Measurements from ENCODE around the gene MYOG. TPM values are rescaled to one million over a fixed set of nuclear protein-coding genes. Genes with fewer than 3 reads are reported as not detected.

MYOG gene
- total RNA-seq, 2 donors from 2014 or later: not detected

GRCh38 chr1:203100516-203100869 lies 14.7 kb upstream of the MYOG start:
- Mint-ChIP-seq H3K9me3 (peaks cover 26% of the 10 kb centered on the region), H3K27ac (no peak overlapping the region), H3K36me3 (ENCODE audit: low read depth) (no peaks in the 10 kb centered on the region), H3K27me3 (ENCODE audit: insufficient read depth) (peaks cover 5% of the 10 kb centered on the region), H3K4me3 (no peak overlapping the region), H3K4me1 (no peaks in the 10 kb centered on the region)
- H3K27me3 ChIP-seq (ENCODE audit: control insufficient read depth, insufficient read depth, low read length, poor library complexity, severe bottlenecking): no peaks in the 10 kb centered on the region
- no peak overlapping the region for H3K27ac ChIP-seq (ENCODE audit: low read depth, low read length)
- no peak overlapping the region for H3K4me3 ChIP-seq (ENCODE audit: low read length)
- no peak for DNase-seq
- H3K9ac ChIP-seq (ENCODE audit: extremely low read depth, low read length, poor library complexity, severe bottlenecking): no peak overlapping the region
- no peaks in the 10 kb centered on the region for H3K36me3 ChIP-seq (ENCODE audit: control insufficient read depth, insufficient read depth, low read length)
- H3K4me1 ChIP-seq (ENCODE audit: control insufficient read depth, insufficient read depth, low read length): peaks cover 5% of the 10 kb centered on the region
- H3K9me3 ChIP-seq (ENCODE audit: control insufficient read depth, low read length): peaks cover 32% of the 10 kb centered on the region
- no peak for TF ChIP-seq CTCF (conservative IDR thresholded peaks at IDR 0.05)

- Histone ChIP-seq H3K4me1 (ENCODE audit: control insufficient read depth, insufficient read depth, low read length) (peaks cover 5% of the 10 kb centered on the region), H3K27ac (ENCODE audit: low read depth, low read length) (no peak overlapping the region), H3K4me3 (ENCODE audit: low read length) (no peak overlapping the region), H3K9me3 (ENCODE audit: control insufficient read depth, low read length) (peaks cover 32% of the 10 kb centered on the region), H3K36me3 (ENCODE audit: control insufficient read depth, insufficient read depth, low read length) (no peaks in the 10 kb centered on the region), H3K9ac (ENCODE audit: extremely low read depth, low read length, poor library complexity, severe bottlenecking) (no peak overlapping the region), H3K27me3 (ENCODE audit: control insufficient read depth, insufficient read depth, low read length, poor library complexity, severe bottlenecking) (no peaks in the 10 kb centered on the region)
- peaks cover 27% of the 10 kb centered on the region for H3K9me3 Mint-ChIP-seq
- TF ChIP-seq CTCF (conservative IDR thresholded peaks at IDR 0.05): no peak
- DNase-seq: no peak
- H3K4me1 Mint-ChIP-seq: no peaks in the 10 kb centered on the region
- H3K4me3 Mint-ChIP-seq: no peak overlapping the region
- WGBS, 2 experiments (ENCODE audit: insufficient coverage in 1 of 2, insufficient read length in 1 of 2): 94 to 97% methylated on average over 4 to 7 of the region's 7 CpGs
- peaks cover 6% of the 10 kb centered on the region for H3K27me3 Mint-ChIP-seq (ENCODE audit: insufficient read depth)
- no peaks in the 10 kb centered on the region for H3K36me3 Mint-ChIP-seq (ENCODE audit: low read depth)
- no peak overlapping the region for H3K27ac Mint-ChIP-seq
Observed at GRCh38 chr1:203099805-203100515, 14.1 kb upstream of the MYOG start.

GRCh38 chr1:203098914-203099520 lies 13.2 kb upstream of the MYOG start:
- H3K27me3 ChIP-seq (ENCODE audit: control insufficient read depth, insufficient read depth, low read length, poor library complexity, severe bottlenecking): no peaks in the 10 kb centered on the region
- H3K4me1 ChIP-seq (ENCODE audit: control insufficient read depth, insufficient read depth, low read length): peaks cover 5% of the 10 kb centered on the region
- H3K4me3 Mint-ChIP-seq: no peak overlapping the region
- peaks cover 34% of the 10 kb centered on the region for H3K9me3 Mint-ChIP-seq
- no peak for DNase-seq
- no peak overlapping the region for H3K27ac ChIP-seq (ENCODE audit: low read depth, low read length)
- WGBS, 2 experiments (ENCODE audit: insufficient coverage in 1 of 2, insufficient read length in 1 of 2): 85 to 93% methylated on average over 6 to 8 of the region's 8 CpGs
- no peaks in the 10 kb centered on the region for H3K36me3 ChIP-seq (ENCODE audit: control insufficient read depth, insufficient read depth, low read length)
- H3K4me3 ChIP-seq (ENCODE audit: low read length): no peak overlapping the region
- no peaks in the 10 kb centered on the region for H3K4me1 Mint-ChIP-seq
- peaks cover 8% of the 10 kb centered on the region for H3K27me3 Mint-ChIP-seq (ENCODE audit: insufficient read depth)
- H3K27ac Mint-ChIP-seq: no peak overlapping the region
- H3K9me3 ChIP-seq (ENCODE audit: control insufficient read depth, low read length): peaks cover 35% of the 10 kb centered on the region
- peaks cover 1% of the 10 kb centered on the region for H3K36me3 Mint-ChIP-seq (ENCODE audit: low read depth)
- no peak for TF ChIP-seq CTCF (conservative IDR thresholded peaks at IDR 0.05)
- no peak overlapping the region for H3K9ac ChIP-seq (ENCODE audit: extremely low read depth, low read length, poor library complexity, severe bottlenecking)

Measured in endodermal cell (in vitro differentiated cells).